HG02943 (cell line): ENCODE results near the gene PLAAT3.
"Not testable (repeated sequence)": the region's sequence is repeated elsewhere in the genome, so short reads cannot be mapped to it uniquely, and the experiment has no call there.

Source experiments
- ATAC-seq: cut with Tn5 transposase; IDR thresholded peaks from one replicate; pipeline ENCODE4 v1.9.1; 2021; ENCODE audit warnings: mild to moderate bottlenecking, low read depth, moderate library complexity; ENCODE audit not compliant: unreplicated experiment

PLAAT3 gene

GRCh38 chr11:63609971-63610580 is 4.2 kb downstream of the PLAAT3 start:
- ATAC-seq: no peak

GRCh38 chr11:63609536-63609935 is 4.7 kb downstream of the PLAAT3 start:
- no peak for ATAC-seq

- ATAC-seq: no peak
Observed at GRCh38 chr11:63608353-63609345, 5.6 kb downstream of the PLAAT3 start.

GRCh38 chr11:63603180-63603518 is 11.1 kb downstream of the PLAAT3 start:
- ATAC-seq: no peak

- ATAC-seq: not testable (repeated sequence)
Observed at GRCh38 chr11:63602290-63603179, 11.7 kb downstream of the PLAAT3 start.

GRCh38 chr11:63599211-63600122 is 14.8 kb downstream of the PLAAT3 start:
- ATAC-seq: no peak

GRCh38 chr11:63598556-63598955 is 15.7 kb downstream of the PLAAT3 start:
- no peak for ATAC-seq

- ATAC-seq: no peak
Observed at GRCh38 chr11:63595296-63595695, 18.9 kb downstream of the PLAAT3 start.

- no peak for ATAC-seq
Observed at GRCh38 chr11:63592975-63593395, 21.2 kb downstream of the PLAAT3 start.

GRCh38 chr11:63590024-63590788 is 24.0 kb downstream of the PLAAT3 start:
- no peak for ATAC-seq

GRCh38 chr11:63589000-63589399 is 25.2 kb downstream of the PLAAT3 start:
- no peak for ATAC-seq

- ATAC-seq: no peak
Observed at GRCh38 chr11:63586451-63587166, 27.6 kb downstream of the PLAAT3 start.

- ATAC-seq: no peak
Observed at GRCh38 chr11:63583357-63583677, 30.9 kb downstream of the PLAAT3 start.

- ATAC-seq: not testable (repeated sequence)
Observed at GRCh38 chr11:63581224-63581623, 33.0 kb downstream of the PLAAT3 start.

GRCh38 chr11:63578882-63579281 is 35.4 kb downstream of the PLAAT3 start:
- not testable (repeated sequence) for ATAC-seq

GRCh38 chr11:63574856-63575602 is 39.2 kb downstream of the PLAAT3 start:
- no peak for ATAC-seq

GRCh38 chr11:63573881-63574855 is 40.1 kb downstream of the PLAAT3 start:
- ATAC-seq: no peak
